IPS-11a (cell line): ENCODE results near the gene MOB1A.
"Not testable (repeated sequence)": the region's sequence is repeated elsewhere in the genome, so short reads cannot be mapped to it uniquely, and the experiment has no call there.

ENCODE experiments used
- H3K4me3 ChIP-seq: one replicate; pipeline ENCODE4 v1.5.1; 2013; ENCODE audit warnings: low read depth, low read length, control low read depth

MOB1A gene

GRCh38 chr2:74149570-74150319, 28.9 kb downstream of the MOB1A start:
- H3K4me3 ChIP-seq: no peak overlapping the region

DNA sequence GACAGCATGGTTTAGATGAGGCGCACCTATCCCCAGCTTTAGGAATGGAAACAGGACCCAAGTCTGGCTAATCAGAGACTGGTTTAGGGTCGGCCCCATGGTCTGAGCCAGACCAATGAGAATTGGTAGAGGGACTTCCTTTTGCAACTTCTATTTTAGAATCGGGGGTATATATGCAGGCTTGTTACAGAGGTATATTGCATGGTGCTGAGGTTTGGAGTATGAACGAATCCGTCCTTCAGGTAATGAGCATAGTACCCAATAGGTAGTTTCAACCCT, 29.5 kb downstream of the MOB1A start:
- no peak overlapping the region for H3K4me3 ChIP-seq

DNA sequence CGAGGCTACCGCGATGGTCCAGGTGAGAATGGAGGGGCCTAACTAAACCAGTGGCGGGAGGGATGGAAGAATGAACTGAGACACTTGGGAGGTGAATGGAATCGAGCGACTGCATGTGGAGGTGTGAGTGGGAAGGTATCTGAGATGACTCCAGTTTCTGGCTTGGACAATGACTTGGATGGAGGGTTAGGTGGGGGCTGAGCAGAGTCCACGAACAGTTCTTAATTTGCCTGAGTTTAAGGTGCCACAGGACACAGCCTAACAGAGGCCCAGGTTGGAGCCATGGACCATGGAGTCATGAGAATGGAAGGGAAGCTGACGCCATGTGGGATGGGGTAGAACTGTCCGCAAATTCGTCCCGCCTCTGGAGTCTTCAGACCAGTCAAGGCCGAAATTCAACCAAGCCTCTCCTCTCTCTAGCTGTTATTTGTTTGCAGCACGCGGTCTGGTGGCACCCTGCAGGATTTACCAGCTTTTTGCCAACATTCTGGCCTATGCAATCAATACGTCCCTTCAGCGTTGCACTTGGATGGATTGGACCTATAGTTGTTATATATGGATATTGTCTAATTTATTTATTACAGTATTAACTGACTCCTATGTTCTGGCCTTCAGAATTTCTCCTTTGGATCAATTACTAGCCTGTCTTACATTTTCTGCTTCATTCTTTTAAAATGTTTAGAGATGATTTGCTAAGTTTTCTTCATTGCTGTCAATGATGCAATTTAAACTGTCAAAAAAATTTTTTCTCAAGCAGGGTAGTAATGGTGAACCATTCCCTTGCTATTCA, 30.0 kb downstream of the MOB1A start:
- peak overlapping the region; percentile 87 for H3K4me3 ChIP-seq

GRCh38 chr2:74147727-74148456, 30.8 kb downstream of the MOB1A start, which contains the start of gene BOLA3:
Gene BOLA3, minus strand, starts transcription at chr2:74147912. Its CDS starts 38 bp downstream, at chr2:74147874.
- peak within 1 kb of the TSS; percentile 87 for H3K4me3 ChIP-seq

GRCh38 chr2:74146929-74147726, 31.6 kb downstream of the MOB1A start:
- H3K4me3 ChIP-seq: peak overlapping the region; percentile 87

- no peak overlapping the region for H3K4me3 ChIP-seq
These were observed 36.3 kb downstream of the MOB1A start for GRCh38 chr2:74142340-74142739.

GRCh38 chr2:74138600-74139323, 39.9 kb downstream of the MOB1A start:
- H3K4me3 ChIP-seq: no peak overlapping the region

- no peak overlapping the region for H3K4me3 ChIP-seq
These were observed 40.8 kb downstream of the MOB1A start for GRCh38 chr2:74137651-74138599.

GRCh38 chr2:74131901-74132300, 46.8 kb downstream of the MOB1A start:
- H3K4me3 ChIP-seq: no peak overlapping the region

DNA sequence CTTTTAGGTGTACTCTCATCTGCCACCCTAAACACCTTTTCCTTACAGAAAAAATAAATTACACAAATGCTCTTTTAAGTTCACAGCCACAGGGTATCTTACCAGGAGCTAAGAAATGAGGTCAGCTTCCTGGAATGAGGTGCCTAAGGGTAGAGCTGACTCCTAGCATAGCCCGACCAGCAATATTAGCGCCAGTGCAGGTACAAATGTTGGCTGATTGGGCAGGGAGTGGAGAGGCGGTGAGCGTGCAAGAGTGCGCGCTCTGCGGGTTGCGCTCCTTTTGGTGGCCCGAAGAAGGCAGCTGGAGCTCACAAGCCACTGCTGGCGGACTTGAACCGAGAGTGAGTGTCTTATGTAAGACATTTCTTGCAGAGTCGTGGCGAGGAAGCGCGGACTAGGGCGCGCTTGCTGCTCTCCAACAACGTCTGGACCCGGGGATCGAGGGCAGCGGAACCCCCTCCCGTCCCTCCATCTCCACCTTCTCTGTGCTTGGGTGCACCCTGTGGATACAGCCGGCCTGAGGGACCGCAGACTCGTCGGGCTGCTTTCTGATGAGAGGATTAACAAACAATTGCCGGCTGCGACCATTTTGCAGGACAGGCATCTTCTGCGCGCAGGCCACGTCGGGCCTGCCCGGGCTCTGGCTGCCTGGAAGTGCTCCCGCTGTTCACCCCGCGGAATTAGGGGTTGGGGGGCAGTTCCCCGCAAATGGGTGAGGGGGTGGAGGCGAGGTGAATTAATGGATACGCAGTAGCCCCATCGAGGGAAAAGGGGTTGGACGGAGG, 48.3 kb downstream of the MOB1A start:
- H3K4me3 ChIP-seq: no peak overlapping the region

- H3K4me3 ChIP-seq: no peak overlapping the region
These were observed 50.5 kb downstream of the MOB1A start for GRCh38 chr2:74128206-74128605.

- H3K4me3 ChIP-seq: not testable (repeated sequence)
These were observed 54.7 kb downstream of the MOB1A start for GRCh38 chr2:74123955-74124354.

- not testable (repeated sequence) for H3K4me3 ChIP-seq
These were observed 56.8 kb downstream of the MOB1A start for GRCh38 chr2:74121846-74122245.

GRCh38 chr2:74119912-74120825, 58.5 kb downstream of the MOB1A start:
- peak overlapping the region; percentile 81 for H3K4me3 ChIP-seq

DNA sequence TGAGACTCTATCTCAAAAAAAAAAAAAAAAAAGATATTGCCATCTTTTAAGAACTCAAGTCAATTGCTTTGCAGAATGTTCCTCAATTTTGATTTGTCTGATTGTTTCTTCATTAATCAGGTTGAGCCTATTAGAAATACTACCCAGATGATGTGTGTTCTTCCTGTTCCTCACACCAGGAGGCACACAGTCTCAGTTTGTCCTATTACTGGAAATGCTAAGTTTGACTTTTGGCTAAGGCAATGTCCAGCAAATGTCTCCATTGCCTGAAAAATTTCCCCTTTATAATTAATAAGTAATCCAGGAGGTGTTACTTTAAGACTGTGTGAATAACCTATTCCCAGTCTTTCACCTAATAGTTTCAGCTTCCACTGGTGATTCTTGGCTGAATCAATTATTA, 59.3 kb downstream of the MOB1A start:
- no peak overlapping the region for H3K4me3 ChIP-seq

GRCh38 chr2:74111380-74111779, 67.3 kb downstream of the MOB1A start:
- H3K4me3 ChIP-seq: no peak overlapping the region

- H3K4me3 ChIP-seq: no peak overlapping the region
These were observed 68.1 kb downstream of the MOB1A start for GRCh38 chr2:74110537-74110936.
